D721Med (cell line): Measurements from ENCODE around the gene TNFAIP8L3.

Source experiments
- DNase-seq: peaks from one replicate; pipeline ENCODE4 v3.0.0; 2011; ENCODE audit warnings: low spot score; ENCODE audit not compliant: insufficient read length
- FAIRE-seq: peaks from 2 replicates; lab custom pipeline; 2011; peaks lifted over from hg19 to GRCh38; lab: Jason Lieb, UNC
- CTCF ChIP-seq: IDR thresholded peaks from 2 replicates; pipeline ENCODE4 v1.5.1; 2012; ENCODE audit warnings: mild to moderate bottlenecking, control low read depth; ENCODE audit not compliant: insufficient read depth; ENCODE audit errors: missing control alignments

TNFAIP8L3 gene

GRCh38 chr15:51105430-51106016 is 10.8 kb upstream of the TNFAIP8L3 start:
- no peak for TF ChIP-seq CTCF
- FAIRE-seq (no peak), DNase-seq (no peak)

- no peak for FAIRE-seq
- no peak for TF ChIP-seq CTCF
- no peak for DNase-seq
These were observed 9.8 kb upstream of the TNFAIP8L3 start for GRCh38 chr15:51104512-51104911.

GRCh38 chr15:51103330-51103729 is 8.6 kb upstream of the TNFAIP8L3 start:
- no peak for DNase-seq
- TF ChIP-seq CTCF, result no peak
- FAIRE-seq, result no peak

GRCh38 chr15:51100785-51101489 is 6.2 kb upstream of the TNFAIP8L3 start:
- DNase-seq (no peak), FAIRE-seq (no peak)
- TF ChIP-seq CTCF, result no peak

GRCh38 chr15:51099185-51099584 is 4.5 kb upstream of the TNFAIP8L3 start:
- TF ChIP-seq CTCF, result no peak
- FAIRE-seq (no peak), DNase-seq (no peak)

GRCh38 chr15:51098331-51098619 is 3.6 kb upstream of the TNFAIP8L3 start:
- no peak for FAIRE-seq
- no peak for DNase-seq
- no peak for TF ChIP-seq CTCF
